ENCODE results near the gene CEP170B.
"Not testable (repeated sequence)": the region's sequence is repeated elsewhere in the genome, so short reads cannot be mapped to it uniquely, and the experiment has no call there.

Gene CEP170B

DNA sequence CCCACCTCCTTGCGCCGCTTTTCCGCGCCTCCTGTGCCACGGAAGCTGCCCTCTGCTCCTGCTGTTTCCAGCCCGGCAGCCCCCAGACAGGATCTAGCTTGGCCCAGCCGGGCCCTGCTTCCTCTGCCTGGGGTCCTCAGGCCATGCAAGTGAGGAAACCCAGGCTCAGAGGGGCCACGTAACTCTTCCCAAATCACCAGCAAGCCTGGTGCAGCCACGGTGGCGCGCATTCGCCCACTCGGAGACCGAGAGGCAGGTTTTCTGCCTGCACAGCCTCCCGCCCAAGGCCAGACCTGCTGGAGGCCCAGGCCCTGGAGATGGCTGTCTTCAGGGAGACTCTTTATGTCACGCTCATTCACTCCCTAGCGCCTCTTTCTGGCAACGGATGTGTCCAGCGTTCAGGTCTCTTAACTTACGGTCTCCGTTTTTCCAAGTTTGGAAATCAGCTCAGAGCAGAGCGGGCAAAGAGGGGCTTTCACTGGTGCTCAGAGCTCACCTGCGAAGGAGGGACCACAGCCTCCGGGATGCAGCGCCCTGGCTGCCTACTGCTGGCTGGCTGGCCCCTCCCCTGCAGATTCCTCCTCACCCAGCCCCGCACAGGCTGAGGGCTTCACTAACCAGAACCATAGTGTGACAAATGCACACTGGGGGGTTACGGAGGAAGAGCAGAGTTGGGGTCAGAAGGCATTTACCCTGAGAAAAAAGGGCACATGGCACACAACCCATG, 20.6 kb upstream of the CEP170B start:
- no peak for DNase-seq

DNA sequence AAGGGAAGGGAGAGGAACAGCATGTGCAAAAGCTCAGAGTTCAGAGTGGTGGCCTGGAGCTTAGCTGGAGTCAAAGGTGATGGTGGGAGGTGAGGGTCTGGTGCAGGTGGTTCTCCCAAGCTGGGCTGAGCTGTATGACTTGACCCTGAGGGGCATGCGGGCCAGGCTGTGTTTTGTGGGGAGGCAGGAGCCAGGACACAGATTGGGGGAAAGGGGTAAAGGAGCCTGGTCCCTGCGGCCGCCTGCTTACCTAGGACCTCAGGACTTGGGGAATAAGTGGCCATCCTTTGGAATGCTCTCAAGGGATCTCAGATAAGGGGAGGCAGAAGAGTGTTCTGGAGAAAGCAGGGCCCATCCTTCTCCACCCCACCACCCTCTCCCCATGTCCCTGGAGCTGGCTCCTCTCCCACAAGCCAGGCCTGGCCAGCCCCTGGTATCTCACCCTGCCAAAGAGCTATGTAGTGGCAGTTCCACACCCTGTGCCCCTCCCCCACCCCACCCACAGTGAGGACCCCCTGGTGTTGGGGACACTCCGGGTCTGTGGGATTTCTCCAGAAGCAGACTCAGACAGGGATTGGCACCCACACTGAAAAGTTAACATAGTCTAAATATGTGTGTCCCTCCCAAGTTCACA, 19.9 kb upstream of the CEP170B start:
- no peak for DNase-seq

DNA sequence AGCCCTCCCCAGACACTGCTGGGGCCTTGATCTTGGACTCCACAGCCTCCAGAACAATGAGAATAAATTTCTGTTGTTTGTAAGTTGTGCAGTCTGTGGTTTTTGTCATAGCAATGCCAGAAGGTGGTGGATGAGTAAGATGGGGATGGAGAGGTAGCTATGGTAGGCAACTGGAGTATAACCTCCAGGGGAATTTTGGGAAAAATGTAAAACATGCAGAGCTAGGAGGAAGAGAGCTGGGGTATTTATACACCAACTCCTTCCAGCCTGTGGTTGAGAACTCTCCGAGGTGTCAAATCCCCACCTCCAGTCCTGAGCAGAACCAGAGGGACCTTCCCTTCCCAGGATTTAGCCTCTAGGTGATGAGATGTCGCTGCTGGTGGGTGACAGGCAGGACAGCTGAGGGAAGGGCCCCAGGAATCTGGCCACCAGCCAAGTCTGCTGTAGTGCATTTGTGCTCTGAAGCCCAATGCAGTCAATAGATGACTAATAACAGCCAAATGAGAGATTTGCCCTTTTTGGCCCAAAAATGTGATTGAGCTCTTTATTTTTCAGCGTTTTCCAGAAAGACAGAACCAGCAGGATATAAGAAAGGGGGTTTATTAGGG, 19.1 kb upstream of the CEP170B start:
- no peak for DNase-seq

DNA sequence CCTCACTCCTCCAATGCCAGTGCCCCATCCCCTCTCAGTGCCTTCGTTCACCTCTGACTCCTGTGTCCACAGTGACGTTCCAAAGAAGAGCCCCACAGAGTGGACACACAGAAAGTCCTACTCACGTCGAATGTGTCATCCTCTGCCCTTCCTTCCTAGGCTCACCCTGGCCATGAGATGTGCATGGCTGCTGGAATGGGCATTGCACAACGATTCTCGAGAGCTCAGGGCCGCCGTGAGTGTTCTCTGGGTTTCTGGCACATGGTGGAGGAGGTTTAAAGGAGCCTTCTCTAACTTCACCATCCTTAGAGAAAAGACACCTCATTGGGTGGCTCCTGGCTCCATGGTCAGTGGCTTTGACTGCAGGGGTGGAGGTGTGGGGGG, 12.8 kb upstream of the CEP170B start:
- DNase-seq, result no peak

DNA sequence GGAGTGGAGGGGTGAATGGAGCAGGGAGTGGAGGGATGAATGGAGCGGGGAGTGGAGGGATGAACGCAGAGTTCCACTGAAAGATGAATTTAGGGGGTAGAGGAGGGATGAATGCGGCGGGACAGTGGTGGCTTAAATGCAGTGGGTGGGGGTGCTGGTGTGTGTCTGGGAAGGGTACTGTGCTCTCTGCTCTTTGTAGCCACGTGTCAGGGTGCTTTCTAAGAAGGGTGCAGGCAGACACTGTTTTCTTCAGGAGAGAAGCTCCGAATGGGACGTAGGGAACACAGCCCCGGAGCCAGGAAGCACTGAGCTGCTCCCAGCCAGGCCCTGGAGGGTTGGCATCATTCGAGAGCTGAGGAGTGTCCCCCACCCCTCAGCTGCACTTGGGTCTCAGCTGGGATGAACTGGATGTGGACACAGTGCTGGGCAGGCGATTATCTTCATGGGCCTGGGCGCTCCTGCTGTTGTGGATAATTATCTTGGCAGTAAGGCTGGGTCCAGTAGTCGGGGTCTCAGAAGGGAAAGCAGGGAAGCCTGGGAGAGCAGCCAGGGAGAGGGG, 9.5 kb upstream of the CEP170B start:
- DNase-seq, result no peak

DNA sequence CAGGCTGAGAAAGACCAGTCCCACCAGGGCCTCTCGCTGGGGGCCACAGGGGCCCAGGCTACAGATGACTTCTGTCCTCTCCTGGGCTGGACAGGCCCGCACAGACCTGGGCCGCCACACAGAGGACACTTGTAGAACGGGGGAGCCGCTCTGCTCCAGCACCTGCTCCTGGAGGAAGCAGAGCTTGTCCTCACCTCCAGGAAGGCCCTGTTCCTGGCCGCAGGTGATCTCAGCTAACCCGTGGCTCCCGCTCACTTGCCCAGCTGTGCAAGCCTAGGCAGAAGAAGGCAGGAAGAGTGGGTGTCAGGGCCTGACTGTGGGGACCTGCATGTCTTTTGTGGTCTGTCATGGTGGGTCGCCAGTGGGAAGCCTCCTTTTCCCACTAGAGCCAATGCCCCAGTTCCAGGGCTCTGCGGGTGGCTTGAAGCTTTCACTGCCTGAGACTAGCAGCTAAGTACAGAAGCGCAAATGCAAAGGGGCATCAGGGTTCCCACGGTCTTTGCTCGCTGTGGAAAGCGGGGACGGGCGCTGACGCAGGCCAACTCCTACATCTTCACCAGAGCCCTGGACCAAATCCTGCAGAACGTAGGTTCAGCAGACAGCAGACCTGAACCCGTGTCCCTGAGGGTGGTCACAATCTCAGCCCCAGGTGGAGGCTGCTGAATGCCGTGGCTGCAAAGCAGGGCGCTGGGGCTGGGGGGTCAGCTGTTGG, 8.8 kb upstream of the CEP170B start:
- no peak for DNase-seq

DNA sequence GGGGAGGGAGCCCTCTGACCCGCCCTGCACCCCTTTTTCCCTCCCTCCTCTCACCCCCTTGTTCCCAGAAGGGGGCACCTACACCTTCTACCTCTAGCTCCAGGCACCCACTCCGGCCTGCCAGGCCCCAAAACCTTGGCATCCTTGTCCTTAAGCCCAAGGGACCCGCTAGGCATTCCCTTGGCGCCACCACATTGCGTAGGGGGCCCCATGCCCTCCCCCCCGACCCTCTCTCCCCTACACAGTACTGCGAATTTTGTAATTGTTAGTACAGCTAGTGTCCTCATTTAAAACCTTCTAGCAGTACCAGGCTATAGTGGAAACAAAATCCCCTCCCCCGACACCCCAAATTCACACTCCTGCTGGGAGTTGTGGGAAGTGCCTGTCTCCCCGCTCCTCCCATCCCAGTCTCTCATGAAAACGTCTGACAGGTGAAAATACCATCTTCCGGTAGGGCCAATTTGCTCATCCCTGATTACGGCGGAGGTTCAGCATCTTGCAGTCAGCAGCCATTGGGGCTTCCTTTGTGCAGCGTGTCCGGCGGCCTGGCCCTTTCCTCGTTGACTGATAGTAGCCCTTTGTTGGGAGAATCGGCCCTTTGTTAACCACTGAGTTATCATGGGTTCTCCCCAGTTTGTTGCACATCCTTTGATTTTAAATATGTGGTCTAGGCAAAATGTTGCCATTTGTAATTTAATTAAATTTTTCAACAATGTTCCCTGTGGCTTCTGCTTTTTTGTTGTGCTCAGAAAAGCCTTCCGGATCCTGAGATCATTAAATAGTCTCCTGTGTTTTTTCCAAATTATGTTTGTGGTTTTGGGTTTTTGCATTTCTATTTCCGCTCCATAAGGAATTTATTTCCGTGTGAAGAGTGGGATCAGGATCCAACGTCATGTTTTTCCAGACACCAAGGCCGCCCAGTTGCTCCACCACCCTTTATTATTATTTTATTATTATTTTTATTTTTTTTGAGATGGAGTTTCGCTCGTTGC, 7.9 kb upstream of the CEP170B start:
- no peak for DNase-seq

DNA sequence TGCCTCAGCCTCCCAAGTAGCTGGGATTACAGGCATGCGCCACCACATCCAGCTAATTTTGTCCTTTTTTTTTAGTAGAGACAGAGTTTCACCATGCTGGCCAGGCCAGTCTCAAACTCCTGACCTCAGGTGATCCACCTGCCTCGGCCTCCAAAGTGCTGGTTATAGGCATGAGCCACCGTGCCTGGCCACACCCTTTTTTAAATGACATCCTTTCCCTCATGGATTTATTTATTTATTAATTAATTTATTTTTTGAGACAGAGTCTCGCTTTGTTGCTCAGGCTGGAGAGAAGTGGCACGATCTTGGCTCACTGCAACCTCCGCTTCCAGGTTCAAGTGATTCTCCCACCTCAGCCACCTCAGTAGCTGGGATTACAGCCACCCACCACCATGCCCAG, 7.1 kb upstream of the CEP170B start:
- not testable (repeated sequence) for DNase-seq

DNA sequence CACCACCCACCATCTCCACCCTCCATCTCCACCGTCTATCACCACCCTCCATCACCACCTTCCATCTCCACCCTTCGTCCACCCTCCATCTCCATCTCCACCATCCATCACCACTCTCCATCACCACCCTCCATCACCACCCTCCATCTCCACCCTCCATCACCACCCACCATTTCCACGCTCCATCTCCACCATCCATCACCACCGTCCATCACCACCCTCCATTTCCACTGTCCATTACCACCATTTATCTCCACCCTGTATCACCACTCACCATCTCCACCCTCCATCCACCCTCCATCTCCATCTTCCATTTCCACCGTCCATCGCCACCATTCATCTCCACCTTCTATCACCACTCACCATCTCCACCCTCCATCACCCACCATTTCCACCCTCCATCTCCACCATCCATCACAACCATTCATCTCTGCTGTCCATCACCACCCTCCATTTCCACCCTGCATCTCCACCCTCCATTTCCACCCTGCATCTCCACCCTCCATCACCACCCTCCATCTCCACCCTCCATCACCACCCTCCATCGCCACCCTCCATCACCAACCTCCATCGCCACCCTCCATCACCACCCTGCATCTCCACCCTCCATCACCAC, 6.1 kb upstream of the CEP170B start:
- no peak for DNase-seq

DNA sequence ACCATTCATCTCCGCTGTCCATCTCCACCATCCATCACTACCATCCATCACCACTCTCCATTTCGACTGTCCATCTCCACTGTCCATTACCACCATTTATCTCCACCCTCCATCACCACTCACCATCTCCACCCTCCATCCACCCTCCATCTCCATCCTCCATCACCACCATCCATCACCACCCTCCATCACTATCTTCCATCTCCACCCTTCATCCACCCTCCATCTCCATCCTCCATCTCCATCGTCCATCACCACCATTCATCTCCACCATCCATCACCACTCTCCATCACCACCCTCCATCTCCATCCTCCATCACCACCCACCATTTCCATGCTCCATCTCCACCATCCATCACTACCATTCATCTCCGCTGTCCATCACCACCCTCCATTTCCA, 5.2 kb upstream of the CEP170B start:
- no peak for DNase-seq

DNA sequence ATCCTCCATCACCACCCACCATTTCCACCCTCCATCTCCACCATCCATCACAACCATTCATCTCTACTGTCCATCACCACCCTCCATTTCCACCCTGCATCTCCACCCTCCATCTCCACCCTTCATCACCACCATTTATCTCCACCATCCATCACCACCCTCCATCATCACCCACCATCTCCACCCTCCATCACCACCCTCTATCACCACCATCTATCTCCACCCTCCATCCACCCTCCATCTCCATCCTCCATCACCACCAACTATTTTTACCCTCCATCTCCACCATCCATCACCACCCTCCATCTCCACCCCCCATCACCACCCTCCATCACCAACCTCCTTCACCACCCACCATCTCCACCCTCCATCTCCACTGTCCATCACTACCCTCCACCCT, 4.7 kb upstream of the CEP170B start:
- no peak for DNase-seq

DNA sequence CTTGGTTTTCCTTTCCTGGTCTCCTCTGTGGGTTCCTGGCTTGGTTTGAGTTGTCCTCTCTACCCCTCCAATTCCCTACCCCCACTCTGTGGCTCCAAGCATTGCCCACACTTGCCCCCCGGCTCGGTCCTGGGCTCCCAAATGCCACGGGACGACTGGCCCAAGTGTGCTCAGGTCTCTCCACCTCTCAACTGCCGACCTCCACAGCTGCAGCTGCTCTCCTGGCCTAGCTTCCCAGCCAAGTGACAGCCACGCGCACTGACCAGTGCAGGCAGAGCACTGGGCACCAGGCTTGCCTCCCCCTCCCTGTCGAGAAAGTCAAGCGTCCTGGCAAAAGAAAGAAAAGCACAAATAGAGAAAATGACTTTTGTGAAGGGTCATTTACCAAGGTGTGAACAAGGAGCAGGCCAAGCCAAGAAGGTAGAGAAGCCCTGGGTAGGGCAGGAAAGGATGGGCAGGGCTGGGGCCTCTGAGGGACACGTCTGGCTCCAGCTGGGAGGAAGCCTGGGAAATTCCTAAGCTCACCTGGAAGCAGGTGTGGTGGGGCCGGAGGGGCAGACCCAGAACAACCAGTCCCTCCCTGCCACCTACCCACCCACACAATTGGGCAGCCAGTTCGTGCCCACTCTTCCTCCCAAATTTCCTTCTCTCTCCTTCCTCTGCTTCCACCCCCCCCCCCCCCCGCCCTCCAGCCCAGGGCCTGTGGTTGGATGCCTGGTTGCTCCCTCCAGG, 1.8 kb upstream of the CEP170B start:
- DNase-seq, result no peak

DNA sequence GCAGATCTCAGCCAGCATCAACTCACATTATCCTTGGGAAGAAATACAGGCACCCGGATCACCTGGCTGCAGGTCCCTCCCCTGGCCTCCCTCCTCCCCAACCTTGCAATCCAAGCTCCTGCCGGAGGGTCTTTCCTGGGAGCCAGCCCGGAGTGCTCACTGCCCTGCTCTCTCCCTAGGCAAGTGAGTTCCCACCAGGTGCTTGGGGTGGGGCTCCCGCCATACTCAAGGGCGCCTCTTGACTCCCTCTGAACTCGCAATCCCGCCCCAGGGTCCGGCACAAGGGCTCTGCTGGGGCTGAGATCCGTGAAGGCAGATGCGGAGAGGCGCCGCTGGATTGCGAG, 1.2 kb upstream of the CEP170B start:
- DNase-seq, result no peak

DNA sequence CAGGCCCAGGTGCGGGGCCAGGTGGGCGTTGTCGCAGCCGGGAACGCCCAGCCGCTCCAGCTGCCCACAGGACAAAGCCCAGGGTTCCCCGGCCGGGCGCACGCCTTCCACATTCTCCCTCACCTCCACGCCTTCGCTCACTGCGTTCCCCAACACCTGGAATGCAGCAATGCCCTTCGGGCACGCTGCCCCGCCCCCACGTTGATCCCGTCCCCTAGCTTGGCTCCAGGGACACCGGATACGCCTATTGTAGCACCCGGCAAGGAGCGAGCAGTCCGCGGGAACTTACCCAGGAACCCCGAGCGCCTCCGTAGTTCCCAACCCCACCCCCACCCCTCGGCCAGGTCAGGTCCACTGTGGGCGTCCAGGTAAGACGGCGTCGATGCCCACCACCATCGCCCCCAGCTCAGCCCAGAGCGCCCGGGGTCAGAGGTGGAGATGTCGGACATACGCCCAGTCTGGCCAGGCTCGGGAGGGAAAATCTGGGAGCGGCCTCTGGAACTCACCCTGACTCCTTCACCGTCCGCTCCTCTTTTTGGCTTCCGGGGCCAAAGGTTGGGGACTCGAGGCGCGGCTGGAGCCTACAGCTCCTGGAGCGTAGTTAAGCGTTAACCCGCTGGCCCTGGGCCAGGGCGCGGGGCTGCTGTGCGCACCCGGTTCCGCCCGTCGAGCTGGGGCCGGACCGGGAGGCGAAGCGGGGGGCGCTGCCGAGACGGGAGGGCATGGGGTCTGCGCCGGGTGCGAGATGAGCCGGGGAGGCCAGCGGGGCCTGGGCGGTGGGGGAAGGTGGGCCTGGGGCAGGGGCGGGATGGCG, 594 bp upstream of the CEP170B start:
- DNase-seq, result peak; percentile 4

DNA sequence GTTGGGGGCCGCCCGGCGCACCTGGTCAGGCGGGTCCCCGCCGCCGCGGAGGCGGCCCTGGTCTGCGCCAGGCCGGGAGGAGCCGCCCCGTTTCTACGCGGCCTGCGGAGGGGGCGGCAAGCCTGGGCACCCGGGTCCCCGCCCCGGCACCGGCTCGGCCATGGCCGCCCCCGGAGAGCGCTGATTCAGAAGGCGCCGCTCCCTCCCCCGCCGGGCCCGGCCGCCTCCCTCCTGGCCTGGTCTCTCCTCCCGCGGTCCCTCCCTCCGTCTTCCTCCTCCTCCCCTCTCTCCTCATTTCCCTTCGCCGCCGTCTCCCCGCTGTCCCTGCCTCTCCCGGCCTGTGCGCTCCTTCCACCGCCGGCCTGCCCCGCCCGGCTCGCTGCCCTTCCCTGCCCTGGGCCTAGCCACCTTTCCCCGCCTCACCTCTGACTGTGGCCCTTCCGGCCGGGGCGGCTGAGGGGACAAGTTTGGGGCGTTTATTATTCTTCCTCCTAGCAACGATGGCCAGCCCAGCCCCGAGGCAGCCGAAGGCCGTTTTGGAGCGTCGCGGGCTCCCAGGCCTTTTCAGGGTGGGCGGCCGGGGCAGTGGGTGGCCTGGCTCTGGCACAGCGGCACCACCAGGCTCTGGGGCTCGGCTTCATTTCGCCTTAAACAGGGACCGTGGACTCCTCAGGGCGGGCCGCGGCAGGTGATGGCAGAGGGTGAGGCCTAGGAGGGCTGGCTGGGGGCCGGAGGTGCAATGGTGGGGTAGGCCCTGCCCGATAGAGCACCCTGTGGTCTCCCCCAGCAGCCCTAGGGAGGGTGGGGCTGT, 768 bp downstream of the CEP170B start:
- peak; percentile 12 for DNase-seq

DNA sequence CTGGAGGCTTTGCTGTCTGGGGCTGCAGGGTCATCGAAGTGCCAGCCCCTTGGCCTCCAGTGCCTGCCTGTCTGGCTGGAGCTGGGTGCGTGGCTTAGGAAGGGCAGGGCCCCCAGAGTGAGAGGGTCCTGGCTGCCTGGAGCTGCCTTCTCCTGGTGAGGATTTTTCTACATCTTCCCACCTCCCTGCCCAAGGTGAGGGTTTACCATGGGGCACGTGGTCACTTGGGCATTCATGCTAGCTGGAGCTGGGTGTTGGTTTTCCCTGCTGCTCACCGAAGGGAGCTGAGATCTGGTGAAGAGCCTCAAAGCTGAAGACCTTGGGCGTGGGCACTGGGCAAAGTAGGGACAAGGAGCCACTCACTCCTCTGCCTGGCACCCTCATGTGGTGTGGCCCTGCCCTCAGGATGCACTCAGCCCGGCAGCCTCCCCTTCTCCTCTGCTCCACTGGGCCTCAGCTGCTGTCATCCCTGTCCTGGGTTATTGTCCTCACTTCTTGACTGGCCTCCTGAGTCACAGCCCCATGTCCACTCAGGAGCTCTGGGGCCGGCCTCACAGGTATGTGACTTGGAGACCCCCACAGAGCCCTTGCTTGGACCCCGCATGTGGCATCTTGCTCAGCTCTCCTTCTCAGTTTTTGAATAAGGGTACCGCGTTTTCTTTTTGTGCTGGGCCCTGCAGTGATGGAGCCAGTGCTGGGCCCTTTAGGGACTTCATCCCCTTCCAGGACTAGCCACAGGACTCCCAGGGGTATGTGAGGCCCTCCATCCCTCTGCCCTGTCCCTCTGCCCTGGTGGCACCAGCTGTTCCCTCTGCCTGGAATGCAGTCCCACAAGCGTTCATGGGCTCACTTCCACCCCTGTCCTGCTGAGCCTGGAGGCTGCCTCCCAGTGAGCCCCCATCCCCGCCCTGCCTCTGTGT, 1.6 kb downstream of the CEP170B start:
- no peak for DNase-seq

DNA sequence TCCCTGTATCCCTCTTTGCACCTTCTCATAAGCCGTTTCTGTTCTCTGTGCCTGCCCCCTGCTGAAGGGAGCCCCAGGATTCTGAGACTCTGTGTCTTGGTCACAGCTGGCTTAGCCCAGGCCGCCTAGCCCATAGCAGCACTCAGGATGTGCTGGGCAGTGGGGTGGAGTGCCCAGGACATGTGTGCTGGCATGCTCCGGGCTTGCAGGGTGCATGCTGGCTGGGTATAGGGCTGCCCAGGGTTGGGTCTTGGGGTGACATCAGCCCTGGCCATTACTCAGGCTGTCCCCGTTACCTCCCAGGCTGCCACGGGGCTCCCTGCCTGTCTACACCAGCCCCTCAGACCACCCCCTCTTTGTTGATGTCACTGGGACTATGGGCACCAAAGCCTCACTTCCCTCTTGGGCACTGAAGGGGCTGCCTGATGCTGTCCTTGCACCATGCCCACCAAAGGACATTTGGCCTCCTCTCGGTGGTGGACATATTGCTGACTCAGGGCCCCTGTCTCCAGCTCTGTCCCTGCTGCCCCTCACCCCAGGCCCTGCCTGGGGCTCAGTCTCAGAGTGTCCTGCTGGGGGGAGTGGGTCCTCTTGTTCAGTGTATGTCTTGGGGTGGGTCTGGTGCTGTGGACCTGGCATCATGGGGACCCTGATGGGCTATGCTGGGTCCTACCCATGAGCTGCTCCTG, 2.4 kb downstream of the CEP170B start:
- no peak for DNase-seq
